Neural crest cell (in vitro differentiated cells): ENCODE measurements around the gene ZNF341. TPM values are rescaled to one million over a fixed set of nuclear protein-coding genes. Genes with fewer than 3 reads are reported as not detected.

ENCODE experiments used
- DNase-seq: peaks from one replicate; pipeline ENCODE4 v3.0.0; 2021; ENCODE audit warnings: low read depth, mixed read lengths, low spot score
- H3K27ac Mint-ChIP-seq: one replicate; pipeline ENCODE4 v1.8.0; 2021; ENCODE audit warnings: mild to moderate bottlenecking, mixed read lengths; ENCODE audit not compliant: unreplicated experiment
- H3K27me3 Mint-ChIP-seq: 2 replicates; pipeline ENCODE4 v1.8.0; 2021; ENCODE audit warnings: low read depth, mild to moderate bottlenecking, mixed read lengths
- H3K36me3 Mint-ChIP-seq: 2 replicates; pipeline ENCODE4 v1.8.0; 2021; ENCODE audit warnings: low read depth, mild to moderate bottlenecking, mixed read lengths
- H3K4me1 Mint-ChIP-seq: 2 replicates; pipeline ENCODE4 v1.8.0; 2021; ENCODE audit warnings: mixed read lengths
- H3K4me3 Mint-ChIP-seq: one replicate; pipeline ENCODE4 v1.8.0; 2021; ENCODE audit warnings: mild to moderate bottlenecking, mixed read lengths
- H3K9me3 Mint-ChIP-seq: 2 replicates; pipeline ENCODE4 v1.8.0; 2021; ENCODE audit warnings: mixed read lengths
- total RNA-seq: library from RNA; stranded (reverse); gene quantifications from 2 replicates; pipeline ENCODE4 v1.2.1, GENCODE V29; 2021
- TF ChIP-seq, protein P1 (sequence below): fragments of 200-600 bp; sonication (generic); conservative IDR thresholded peaks from 2 replicates; pipeline ENCODE4 v1.5.0; 2021; ENCODE audit warnings: antibody characterized with exemption, mild to moderate bottlenecking

ZNF341 gene
- total RNA-seq, 1 donor from 2014 or later = 5.1 TPM

DNA sequence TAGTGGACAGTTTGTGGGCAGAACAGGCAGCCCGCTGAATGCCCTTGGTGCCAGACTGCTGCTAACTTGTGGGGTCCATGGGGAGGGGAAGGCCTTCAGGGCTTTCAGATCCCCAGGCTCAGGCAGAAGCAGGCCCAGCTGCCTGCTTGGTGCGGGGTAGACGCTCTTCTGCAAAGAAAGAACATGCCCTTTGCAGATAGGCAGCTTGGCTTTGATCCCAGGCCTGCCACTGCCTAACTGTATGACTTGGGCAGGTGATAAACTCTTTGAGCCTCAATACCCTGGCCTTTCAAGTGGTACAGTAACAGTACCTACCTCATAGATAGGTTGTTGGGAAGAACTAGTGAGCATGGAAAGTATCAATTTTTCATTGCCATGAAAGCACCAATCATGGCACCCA, 107.8 kb downstream of the ZNF341 start:
- no peak overlapping the region for H3K27ac Mint-ChIP-seq
- H3K27me3 Mint-ChIP-seq = no peaks in the 10 kb centered on the region
- H3K36me3 Mint-ChIP-seq = peaks cover 7% of the 10 kb centered on the region
- H3K9me3 Mint-ChIP-seq = no peaks in the 10 kb centered on the region
- TF ChIP-seq, protein P1, sequence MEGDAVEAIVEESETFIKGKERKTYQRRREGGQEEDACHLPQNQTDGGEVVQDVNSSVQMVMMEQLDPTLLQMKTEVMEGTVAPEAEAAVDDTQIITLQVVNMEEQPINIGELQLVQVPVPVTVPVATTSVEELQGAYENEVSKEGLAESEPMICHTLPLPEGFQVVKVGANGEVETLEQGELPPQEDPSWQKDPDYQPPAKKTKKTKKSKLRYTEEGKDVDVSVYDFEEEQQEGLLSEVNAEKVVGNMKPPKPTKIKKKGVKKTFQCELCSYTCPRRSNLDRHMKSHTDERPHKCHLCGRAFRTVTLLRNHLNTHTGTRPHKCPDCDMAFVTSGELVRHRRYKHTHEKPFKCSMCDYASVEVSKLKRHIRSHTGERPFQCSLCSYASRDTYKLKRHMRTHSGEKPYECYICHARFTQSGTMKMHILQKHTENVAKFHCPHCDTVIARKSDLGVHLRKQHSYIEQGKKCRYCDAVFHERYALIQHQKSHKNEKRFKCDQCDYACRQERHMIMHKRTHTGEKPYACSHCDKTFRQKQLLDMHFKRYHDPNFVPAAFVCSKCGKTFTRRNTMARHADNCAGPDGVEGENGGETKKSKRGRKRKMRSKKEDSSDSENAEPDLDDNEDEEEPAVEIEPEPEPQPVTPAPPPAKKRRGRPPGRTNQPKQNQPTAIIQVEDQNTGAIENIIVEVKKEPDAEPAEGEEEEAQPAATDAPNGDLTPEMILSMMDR = no peak
- no peak overlapping the region for H3K4me3 Mint-ChIP-seq
- peaks cover 52% of the 10 kb centered on the region for H3K4me1 Mint-ChIP-seq
- no peak for DNase-seq

- Mint-ChIP-seq H3K27ac (no peak overlapping the region), H3K4me1 (peaks cover 52% of the 10 kb centered on the region), H3K4me3 (no peak overlapping the region), H3K27me3 (no peaks in the 10 kb centered on the region), H3K9me3 (no peaks in the 10 kb centered on the region), H3K36me3 (peaks cover 5% of the 10 kb centered on the region)
- no peak for DNase-seq
- TF ChIP-seq, protein P1 = no peak
Measured at GRCh38 chr20:33840160-33840559, 108.4 kb downstream of the ZNF341 start.

DNA sequence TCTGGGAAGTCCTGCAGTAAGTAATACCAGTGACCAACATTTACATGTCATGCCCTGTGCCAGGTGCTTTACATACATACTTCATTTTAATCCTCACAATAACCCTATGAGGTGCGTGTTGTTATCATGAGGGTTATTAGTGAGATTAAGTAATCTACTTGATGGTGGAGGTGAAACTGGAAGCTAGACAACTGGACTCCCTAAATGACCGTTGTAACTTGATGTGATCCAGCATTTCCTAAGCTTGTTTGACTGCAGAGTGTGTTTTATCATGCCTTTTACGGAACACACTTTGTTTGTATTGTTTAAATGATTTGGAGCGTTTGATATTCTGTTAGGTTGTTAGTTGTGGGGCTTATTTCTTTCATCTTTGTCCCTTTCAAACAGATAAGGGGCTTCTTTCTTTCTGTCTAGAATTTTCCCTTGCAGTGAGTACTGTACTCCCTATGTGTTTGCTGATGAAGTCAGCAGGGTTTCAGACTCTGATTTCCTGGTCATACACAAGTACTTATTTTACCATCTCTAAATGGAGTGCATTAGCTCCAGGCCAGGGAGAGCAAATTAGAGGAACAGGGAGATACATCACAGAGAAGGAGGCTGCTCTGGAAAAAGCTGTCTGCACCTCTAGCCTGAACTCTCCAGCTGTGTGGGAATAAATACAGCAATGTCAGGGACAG, 109.1 kb downstream of the ZNF341 start:
- Mint-ChIP-seq H3K9me3 (no peaks in the 10 kb centered on the region), H3K4me1 (peaks cover 52% of the 10 kb centered on the region), H3K36me3 (no peaks in the 10 kb centered on the region), H3K27me3 (no peaks in the 10 kb centered on the region), H3K4me3 (no peak overlapping the region), H3K27ac (peak overlapping the region; percentile 24)
- TF ChIP-seq, protein P1 = no peak
- DNase-seq = no peak

GRCh38 chr20:33841436-33841799, 109.6 kb downstream of the ZNF341 start:
- no peak overlapping the region for H3K27ac Mint-ChIP-seq
- H3K9me3 Mint-ChIP-seq = no peaks in the 10 kb centered on the region
- H3K27me3 Mint-ChIP-seq = no peaks in the 10 kb centered on the region
- TF ChIP-seq, protein P1 = no peak
- H3K4me1 Mint-ChIP-seq = peaks cover 56% of the 10 kb centered on the region
- H3K36me3 Mint-ChIP-seq = no peaks in the 10 kb centered on the region
- no peak for DNase-seq
- H3K4me3 Mint-ChIP-seq = no peak overlapping the region

Other genes with a start within 250 kb of the ZNF341 start
- 36.5 and 37.9 TPM in 2 replicates for gene CBFA2T2, start 241.9 kb upstream of the ZNF341 start, total RNA-seq
- 0.44 and 0.82 TPM in 2 replicates for gene C20orf144, start 69.7 kb upstream of the ZNF341 start, total RNA-seq
- 0.75 TPM in 2 replicates for gene ACTL10, start 65.1 kb upstream of the ZNF341 start, total RNA-seq
- gene NECAB3, start 57.6 kb upstream of the ZNF341 start, total RNA-seq = 56.0 and 63.3 TPM in 2 replicates
- gene E2F1, start 45.6 kb upstream of the ZNF341 start, total RNA-seq = 84.8 and 94.9 TPM in 2 replicates
- 5.2 and 5.6 TPM in 2 replicates for gene PXMP4, start 11.7 kb upstream of the ZNF341 start, total RNA-seq
- 97.2 and 98.5 TPM in 2 replicates for gene CHMP4B, start 79.4 kb downstream of the ZNF341 start, total RNA-seq